K562 (cell line): ENCODE results near the gene SLC6A16.

ENCODE experiments used
- CEBPB ChIP-seq: fragments of 450-650 bp; IDR thresholded peaks from 2 replicates; pipeline ENCODE4 v1.6.1; 2016; ENCODE audit warnings: missing genetic modification characterization, missing compliant biosample characterization
- CTCF ChIP-seq, 3 experiments: IDR thresholded peaks in 2 of 3; conservative IDR thresholded peaks in 1 of 3; 2 replicates each; pipeline ENCODE4 v1.5.1; 2011 to 2012; ENCODE audit warnings: low read length in 3 of 3, mild to moderate bottlenecking in 3 of 3, control low read depth in 2 of 3, improper control_type of control experiment in 1 of 3, inconsistent platforms in 1 of 3, low read depth in 1 of 3, mixed read lengths in 1 of 3, moderate library complexity in 1 of 3; ENCODE audit not compliant: insufficient read depth in 2 of 3
- FOXA1 ChIP-seq: fragments of 450-650 bp; IDR thresholded peaks from 2 replicates; pipeline ENCODE4 v1.6.1; 2016; ENCODE audit warnings: mild to moderate bottlenecking, borderline replicate concordance
- MAZ ChIP-seq, 2 experiments: fragments of 450-650 bp in 1 of 2; sonication (generic) in 1 of 2; formaldehyde crosslinking; IDR thresholded peaks in 1 of 2; conservative IDR thresholded peaks in 1 of 2; 2 replicates each; pipeline versions ENCODE4 v1.4.0 to v1.5.0; 2020; ENCODE audit warnings: mild to moderate bottlenecking in 1 of 2, missing genetic modification reagents in 1 of 2
- NFYB ChIP-seq: IDR thresholded peaks from 2 replicates; pipeline ENCODE4 v1.6.1; 2011; ENCODE audit warnings: mild to moderate bottlenecking, moderate library complexity; ENCODE audit not compliant: insufficient read length; ENCODE audit errors: extremely low read depth
- PCBP1 ChIP-seq: fragments of 200-400 bp; formaldehyde crosslinking; IDR thresholded peaks from 2 replicates; pipeline ENCODE4 v1.6.1; 2018; ENCODE audit warnings: mild to moderate bottlenecking, low read depth, low read length; ENCODE audit not compliant: poor library complexity, severe bottlenecking
- U2AF1 ChIP-seq: fragments of 200-400 bp; formaldehyde crosslinking; optimal IDR thresholded peaks from 2 replicates; pipeline ENCODE3; 2017; ENCODE audit warnings: mild to moderate bottlenecking, low read depth, low read length, moderate library complexity
- ZNF449 ChIP-seq: fragments of 250-450 bp; sonication (Bioruptor Pico); IDR thresholded peaks from 2 replicates; pipeline ENCODE4 v1.8.0; 2022; ENCODE audit warnings: moderate library complexity, mild to moderate bottlenecking, inconsistent platforms

- TF ChIP-seq MAZ (CRISPR knock-in tag; conservative IDR thresholded peaks at IDR 0.05 in 1 of 2, IDR thresholded peaks at IDR 0.05 in 1 of 2) (no peak), ZNF449 (CRISPR knock-in tag) (no peak), NFYB (no peak), CEBPB (no peak), CTCF (IDR thresholded peaks at IDR 0.05 in 2 of 3, conservative IDR thresholded peaks at IDR 0.05 in 1 of 3; ENCODE audit: insufficient read depth in 2 of 3, low read depth in 1 of 3, low read length in 3 of 3) (no peak), PCBP1 (no peak), U2AF1 (no peak), FOXA1 (no peak)
Observed at GRCh38 chr19:49318296-49318695, 6.7 kb downstream of the SLC6A16 start.
